KOPT-K1 (cell line): ENCODE results near the gene ERG.
A peak's percentile ranks its signal among the peaks of the same experiment; 100 is the strongest.

ENCODE experiments used
- H3K27ac ChIP-seq: fragments of 200-600 bp; sonication (generic); 2 replicates; pipeline ENCODE4 v1.5.1; 2016; ENCODE audit warnings: antibody characterized with exemption, mild to moderate bottlenecking, low read depth, low read length; ENCODE audit not compliant: poor library complexity, severe bottlenecking
- H3K36me3 ChIP-seq: fragments of 200-600 bp; sonication (generic); 2 replicates; pipeline ENCODE4 v1.5.1; 2017; ENCODE audit warnings: antibody characterized with exemption, mild to moderate bottlenecking, low read length, moderate library complexity; ENCODE audit not compliant: insufficient read depth
- H3K9me3 ChIP-seq: fragments of 200-600 bp; sonication (generic); 2 replicates; pipeline ENCODE4 v1.5.1; 2017; ENCODE audit warnings: antibody characterized with exemption, low read length, mild to moderate bottlenecking; ENCODE audit not compliant: insufficient read depth, poor library complexity, severe bottlenecking

The ERG gene

GRCh38 chr21:38367646-38368045 is 130.6 kb downstream of the ERG start:
- H3K27ac ChIP-seq = no peak overlapping the region
- H3K36me3 ChIP-seq = no peaks in the 10 kb centered on the region
- H3K9me3 ChIP-seq = peaks cover 7% of the 10 kb centered on the region

GRCh38 chr21:38365521-38365920 is 132.8 kb downstream of the ERG start:
- no peaks in the 10 kb centered on the region for H3K36me3 ChIP-seq
- no peak overlapping the region for H3K27ac ChIP-seq
- H3K9me3 ChIP-seq = peaks cover 7% of the 10 kb centered on the region

GRCh38 chr21:38363693-38364092 is 134.6 kb downstream of the ERG start:
- no peak overlapping the region for H3K27ac ChIP-seq
- H3K36me3 ChIP-seq = no peaks in the 10 kb centered on the region
- H3K9me3 ChIP-seq = peaks cover 4% of the 10 kb centered on the region

- no peaks in the 10 kb centered on the region for H3K36me3 ChIP-seq
- H3K27ac ChIP-seq = no peak overlapping the region
- no peaks in the 10 kb centered on the region for H3K9me3 ChIP-seq
These were observed 137.0 kb downstream of the ERG start for GRCh38 chr21:38361324-38361723.

GRCh38 chr21:38359835-38360234 is 138.4 kb downstream of the ERG start:
- no peak overlapping the region for H3K27ac ChIP-seq
- H3K36me3 ChIP-seq = no peaks in the 10 kb centered on the region
- no peaks in the 10 kb centered on the region for H3K9me3 ChIP-seq

GRCh38 chr21:38359090-38359489 is 139.2 kb downstream of the ERG start:
- Histone ChIP-seq H3K36me3 (no peaks in the 10 kb centered on the region), H3K27ac (no peak overlapping the region), H3K9me3 (no peaks in the 10 kb centered on the region)

- no peak overlapping the region for H3K27ac ChIP-seq
- no peaks in the 10 kb centered on the region for H3K36me3 ChIP-seq
These were observed 139.6 kb downstream of the ERG start for GRCh38 chr21:38358666-38359065.

GRCh38 chr21:38358098-38358497 is 140.2 kb downstream of the ERG start:
- Histone ChIP-seq H3K27ac (no peak overlapping the region), H3K9me3 (no peaks in the 10 kb centered on the region), H3K36me3 (no peaks in the 10 kb centered on the region)

More at GRCh38 chr21:38358666-38359065, 139.6 kb downstream of the ERG start:
- no peaks in the 10 kb centered on the region for H3K9me3 ChIP-seq

GRCh38 chr21:38356883-38357625 is 141.2 kb downstream of the ERG start:
- H3K36me3 ChIP-seq = no peaks in the 10 kb centered on the region
- H3K9me3 ChIP-seq = no peaks in the 10 kb centered on the region
- peak overlapping the region; percentile 39 for H3K27ac ChIP-seq

GRCh38 chr21:38355992-38356781 is 142.1 kb downstream of the ERG start:
- Histone ChIP-seq H3K36me3 (no peaks in the 10 kb centered on the region), H3K27ac (peak overlapping the region; percentile 39), H3K9me3 (no peaks in the 10 kb centered on the region)

- H3K36me3 ChIP-seq = no peaks in the 10 kb centered on the region
- H3K9me3 ChIP-seq = no peaks in the 10 kb centered on the region
- H3K27ac ChIP-seq = no peak overlapping the region
These were observed 142.9 kb downstream of the ERG start for GRCh38 chr21:38355353-38355752.

GRCh38 chr21:38354746-38355145 is 143.5 kb downstream of the ERG start:
- Histone ChIP-seq H3K9me3 (no peaks in the 10 kb centered on the region), H3K27ac (no peak overlapping the region), H3K36me3 (no peaks in the 10 kb centered on the region)

- Histone ChIP-seq H3K27ac (no peak overlapping the region), H3K36me3 (no peaks in the 10 kb centered on the region), H3K9me3 (no peaks in the 10 kb centered on the region)
These were observed 144.0 kb downstream of the ERG start for GRCh38 chr21:38354231-38354630.

- Histone ChIP-seq H3K9me3 (no peaks in the 10 kb centered on the region), H3K36me3 (no peaks in the 10 kb centered on the region), H3K27ac (no peak overlapping the region)
These were observed 145.6 kb downstream of the ERG start for GRCh38 chr21:38352536-38353219.

- Histone ChIP-seq H3K36me3 (no peaks in the 10 kb centered on the region), H3K9me3 (no peaks in the 10 kb centered on the region), H3K27ac (no peak overlapping the region)
These were observed 146.2 kb downstream of the ERG start for GRCh38 chr21:38351961-38352521.
